ENCODE results near the gene ANKRD44.
"Not testable (repeated sequence)": the region's sequence is repeated elsewhere in the genome, so short reads cannot be mapped to it uniquely, and the experiment has no call there.

ANKRD44 gene

GRCh38 chr2:197240421-197241041, 70.0 kb downstream of the ANKRD44 start:
- DNase-seq (ENCODE audit: low spot score) (no peak), FAIRE-seq (no peak)

GRCh38 chr2:197240018-197240417, 70.6 kb downstream of the ANKRD44 start:
- not testable (repeated sequence) for FAIRE-seq; DNase-seq (ENCODE audit: low spot score)

- no peak for FAIRE-seq
- DNase-seq (ENCODE audit: low spot score), result no peak
Measured at GRCh38 chr2:197239434-197239833, 71.1 kb downstream of the ANKRD44 start.

- FAIRE-seq, result no peak
- DNase-seq (ENCODE audit: low spot score), result no peak
Measured at GRCh38 chr2:197238043-197238365, 72.6 kb downstream of the ANKRD44 start.

- DNase-seq (ENCODE audit: low spot score) (no peak), FAIRE-seq (no peak)
Measured at GRCh38 chr2:197237291-197238042, 73.1 kb downstream of the ANKRD44 start.

- DNase-seq (ENCODE audit: low spot score), result no peak
- no peak for FAIRE-seq
Measured at GRCh38 chr2:197236816-197237215, 73.8 kb downstream of the ANKRD44 start.

- DNase-seq (ENCODE audit: low spot score) (no peak), FAIRE-seq (no peak)
Measured at GRCh38 chr2:197236159-197236558, 74.4 kb downstream of the ANKRD44 start.

- DNase-seq (ENCODE audit: low spot score), result no peak
- no peak for FAIRE-seq
Measured at GRCh38 chr2:197235711-197236110, 74.9 kb downstream of the ANKRD44 start.

GRCh38 chr2:197234671-197235191, 75.8 kb downstream of the ANKRD44 start:
- no peak for FAIRE-seq
- no peak for DNase-seq (ENCODE audit: low spot score)

- no peak for FAIRE-seq
- DNase-seq (ENCODE audit: low spot score), result no peak
Measured at GRCh38 chr2:197233473-197233872, 77.1 kb downstream of the ANKRD44 start.

GRCh38 chr2:197232010-197232409, 78.6 kb downstream of the ANKRD44 start:
- DNase-seq (ENCODE audit: low spot score), result no peak
- no peak for FAIRE-seq

- FAIRE-seq (no peak), DNase-seq (ENCODE audit: low spot score) (no peak)
Measured at GRCh38 chr2:197229509-197230443, 80.8 kb downstream of the ANKRD44 start.

- FAIRE-seq (no peak), DNase-seq (ENCODE audit: low spot score) (no peak)
Measured at GRCh38 chr2:197223451-197223850, 87.1 kb downstream of the ANKRD44 start.

GRCh38 chr2:197219636-197220035, 90.9 kb downstream of the ANKRD44 start:
- FAIRE-seq, result no peak

GRCh38 chr2:197217541-197217940, 93.0 kb downstream of the ANKRD44 start:
- DNase-seq (ENCODE audit: low spot score) (peak; percentile 18), FAIRE-seq (peak; percentile 30)

More at GRCh38 chr2:197219636-197220035, 90.9 kb downstream of the ANKRD44 start:
- no peak for DNase-seq (ENCODE audit: low spot score)

GRCh38 chr2:197216361-197216979, 94.1 kb downstream of the ANKRD44 start:
- FAIRE-seq (no peak), DNase-seq (ENCODE audit: low spot score) (no peak)

GRCh38 chr2:197215748-197216360, 94.7 kb downstream of the ANKRD44 start:
- FAIRE-seq, result peak; percentile 5
- no peak for DNase-seq (ENCODE audit: low spot score)

GRCh38 chr2:197212344-197213262, 98.0 kb downstream of the ANKRD44 start:
- FAIRE-seq (no peak), DNase-seq (ENCODE audit: low spot score) (no peak)

- no peak for FAIRE-seq
Measured at GRCh38 chr2:197211881-197212342, 98.7 kb downstream of the ANKRD44 start.

GRCh38 chr2:197210430-197210829, 100.2 kb downstream of the ANKRD44 start:
- DNase-seq (ENCODE audit: low spot score), result no peak
- no peak for FAIRE-seq

More at GRCh38 chr2:197211881-197212342, 98.7 kb downstream of the ANKRD44 start:
- no peak for DNase-seq (ENCODE audit: low spot score)

Data from RCC 7860 (cell line).